ENCODE measurements around the gene SF1.

SF1 gene

GRCh38 chr11:64735725-64736259 is 42.5 kb downstream of the SF1 start:
- H3K4me3 ChIP-seq (ENCODE audit: low read depth, low read length), result no peak overlapping the region
- no peak for TF ChIP-seq CTCF (conservative IDR thresholded peaks at IDR 0.05; ENCODE audit: low read depth, low read length)
- no peak for DNase-seq (ENCODE audit: low read depth)

GRCh38 chr11:64734811-64735724 is 43.3 kb downstream of the SF1 start:
- H3K4me3 ChIP-seq (ENCODE audit: low read depth, low read length), result no peak overlapping the region
- DNase-seq (ENCODE audit: low read depth), result no peak
- no peak for TF ChIP-seq CTCF (conservative IDR thresholded peaks at IDR 0.05; ENCODE audit: low read depth, low read length)

- no peak overlapping the region for H3K4me3 ChIP-seq (ENCODE audit: low read depth, low read length)
- DNase-seq (ENCODE audit: low read depth), result no peak
- TF ChIP-seq CTCF (conservative IDR thresholded peaks at IDR 0.05; ENCODE audit: low read depth, low read length), result no peak
These were observed 46.7 kb downstream of the SF1 start for GRCh38 chr11:64731601-64732000.

GRCh38 chr11:64729851-64730382 is 48.4 kb downstream of the SF1 start:
- no peak for TF ChIP-seq CTCF (conservative IDR thresholded peaks at IDR 0.05; ENCODE audit: low read depth, low read length)
- peak; percentile 23 for DNase-seq (ENCODE audit: low read depth)
- no peak overlapping the region for H3K4me3 ChIP-seq (ENCODE audit: low read depth, low read length)

GRCh38 chr11:64728757-64729365 is 49.5 kb downstream of the SF1 start:
- no peak for TF ChIP-seq CTCF (conservative IDR thresholded peaks at IDR 0.05; ENCODE audit: low read depth, low read length)
- no peak overlapping the region for H3K4me3 ChIP-seq (ENCODE audit: low read depth, low read length)
- DNase-seq (ENCODE audit: low read depth), result no peak

- no peak for TF ChIP-seq CTCF (conservative IDR thresholded peaks at IDR 0.05; ENCODE audit: low read depth, low read length)
- DNase-seq (ENCODE audit: low read depth), result no peak
- no peak overlapping the region for H3K4me3 ChIP-seq (ENCODE audit: low read depth, low read length)
These were observed 51.3 kb downstream of the SF1 start for GRCh38 chr11:64726867-64727530.
